NT2/D1 (cell line): ENCODE measurements around the gene PKP4.

Source experiments
- DNase-seq: peaks from one replicate; pipeline ENCODE4 v3.0.0-alpha.2; 2011; ENCODE audit warnings: low read depth, low spot score
- H3K27me3 ChIP-seq: 2 replicates; pipeline ENCODE4 v1.6.0; 2011; ENCODE audit warnings: mild to moderate bottlenecking; ENCODE audit not compliant: insufficient read length, insufficient read depth
- H3K36me3 ChIP-seq: 2 replicates; pipeline ENCODE4 v1.6.1; 2011; ENCODE audit warnings: mild to moderate bottlenecking, low read length, mixed read lengths; ENCODE audit not compliant: insufficient read depth, insufficient read length
- H3K4me1 ChIP-seq: 2 replicates; pipeline ENCODE4 v1.5.1; 2011; ENCODE audit not compliant: insufficient read depth, insufficient read length
- H3K4me3 ChIP-seq: 2 replicates; pipeline ENCODE4 v1.5.1; 2011; ENCODE audit warnings: low read depth; ENCODE audit not compliant: insufficient read length
- H3K9ac ChIP-seq: 2 replicates; pipeline ENCODE4 v1.6.0; 2011; ENCODE audit warnings: low read depth; ENCODE audit not compliant: insufficient read length
- H3K9me3 ChIP-seq: 2 replicates; pipeline ENCODE4 v1.5.1; 2011; ENCODE audit warnings: mild to moderate bottlenecking, low read length; ENCODE audit not compliant: insufficient read depth
- SUZ12 ChIP-seq: IDR thresholded peaks from 2 replicates; pipeline ENCODE4 v1.6.1; 2011; ENCODE audit not compliant: insufficient read length, insufficient read depth; ENCODE audit errors: extremely low read depth
- YY1 ChIP-seq: IDR thresholded peaks from 2 replicates; pipeline ENCODE4 v1.6.1; 2011; ENCODE audit not compliant: insufficient read length, insufficient read depth
- ZNF274 ChIP-seq: IDR thresholded peaks from 2 replicates; pipeline ENCODE4 v1.6.1; 2011; ENCODE audit warnings: mild to moderate bottlenecking, low read depth, low read length

PKP4 gene

DNA sequence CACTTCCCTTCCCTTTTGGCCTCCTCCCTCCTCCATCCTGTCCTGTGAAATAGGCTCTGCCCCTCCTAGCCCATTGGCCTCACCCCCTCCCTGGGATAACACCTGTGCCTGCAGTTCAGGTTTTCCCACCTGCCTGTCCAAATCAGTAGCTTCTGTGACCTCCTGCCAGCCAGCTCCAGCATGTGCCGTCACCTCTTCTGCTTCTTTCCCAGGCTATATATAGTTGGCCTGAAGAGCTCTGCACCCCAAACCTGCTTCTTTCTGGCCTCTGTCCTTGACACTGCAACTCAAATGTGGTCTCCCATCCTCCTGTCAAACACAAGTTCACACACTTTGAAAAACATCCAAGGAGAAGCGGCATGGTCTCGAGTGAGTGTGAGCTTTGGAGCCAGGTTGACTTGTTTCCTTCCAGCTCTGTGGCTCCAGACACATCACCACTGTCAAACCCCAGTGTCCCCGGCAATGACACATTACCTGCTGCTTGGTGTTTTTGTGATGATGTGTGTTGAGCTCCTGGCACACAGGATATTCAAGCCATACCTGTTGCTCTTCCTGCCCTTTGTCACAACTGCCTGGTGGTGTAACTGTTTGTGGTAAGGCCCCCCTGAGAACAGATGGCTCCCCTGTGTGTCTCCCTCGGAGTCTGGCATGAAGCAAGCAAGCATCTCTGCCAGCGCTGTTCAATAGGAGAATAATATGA lies 194.8 kb downstream of the PKP4 start:
- Histone ChIP-seq H3K4me1 (peaks cover 3% of the 10 kb centered on the region), H3K27me3 (no peaks in the 10 kb centered on the region), H3K9ac (no peak overlapping the region), H3K9me3 (no peaks in the 10 kb centered on the region), H3K4me3 (no peak overlapping the region), H3K36me3 (peaks cover 37% of the 10 kb centered on the region)
- DNase-seq, result no peak
- no peak for TF ChIP-seq ZNF274
- TF ChIP-seq YY1, result no peak
- TF ChIP-seq SUZ12, result no peak

DNA sequence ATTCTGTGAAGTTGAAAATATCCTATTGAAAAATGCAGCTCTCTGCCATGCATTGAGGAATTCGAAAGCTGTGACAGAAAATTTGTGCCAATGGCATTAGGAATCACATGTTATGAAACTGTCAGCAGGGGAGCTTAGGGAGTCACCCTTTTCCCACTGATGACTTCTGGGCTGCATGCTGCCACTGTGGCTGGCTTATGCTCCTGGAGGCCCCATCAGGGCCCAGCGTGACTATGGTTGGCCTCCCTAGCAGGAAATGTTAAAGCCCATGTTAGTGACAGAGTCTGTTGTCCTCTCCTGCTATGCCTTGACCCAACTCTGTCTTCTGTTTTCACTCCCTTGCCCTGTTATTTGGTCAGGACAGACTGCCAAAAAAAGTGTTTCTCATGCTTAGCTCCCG lies 198.9 kb downstream of the PKP4 start:
- Histone ChIP-seq H3K9ac (no peak overlapping the region), H3K27me3 (no peaks in the 10 kb centered on the region), H3K36me3 (peaks cover 45% of the 10 kb centered on the region), H3K4me3 (no peak overlapping the region), H3K9me3 (no peaks in the 10 kb centered on the region), H3K4me1 (peaks cover 4% of the 10 kb centered on the region)
- no peak for DNase-seq
- no peak for TF ChIP-seq YY1
- no peak for TF ChIP-seq SUZ12
- TF ChIP-seq ZNF274, result no peak

DNA sequence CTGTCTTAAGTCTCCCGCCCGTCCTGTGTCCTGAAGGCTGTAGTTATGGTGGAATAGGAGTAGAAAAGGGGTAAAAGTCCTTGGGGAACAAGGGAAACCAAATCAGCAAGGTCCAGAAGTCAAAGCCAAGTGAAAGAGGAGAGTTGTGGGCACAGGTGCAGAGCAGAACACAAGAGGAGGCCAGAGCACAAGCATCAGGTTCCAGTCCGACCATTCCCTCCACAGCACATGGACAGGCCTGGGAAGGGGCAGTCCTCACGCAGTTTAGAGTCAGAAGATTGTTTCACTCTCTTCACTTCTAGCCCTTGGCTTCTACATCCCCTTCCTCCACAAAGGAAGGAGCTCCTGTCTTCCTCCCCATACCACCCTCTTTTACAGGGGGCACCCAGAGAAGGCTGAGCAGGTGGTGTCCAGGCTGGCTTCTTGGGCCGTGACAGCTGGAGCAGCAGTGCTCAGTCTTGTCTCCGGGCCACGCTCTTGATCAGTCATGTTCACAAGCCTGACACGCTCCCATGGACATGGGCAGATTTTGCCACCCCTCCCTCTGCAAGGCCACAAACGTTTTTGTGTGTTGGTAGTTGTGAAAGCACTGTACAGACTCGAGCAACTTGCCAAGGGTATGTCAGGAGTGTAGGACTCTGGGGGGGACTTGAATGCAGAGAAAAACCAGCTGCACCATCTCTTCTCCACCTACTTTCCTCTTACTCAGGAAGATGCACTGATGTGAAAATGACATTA lies 199.9 kb downstream of the PKP4 start:
- no peak for TF ChIP-seq ZNF274
- no peak for TF ChIP-seq SUZ12
- no peak for TF ChIP-seq YY1

DNA sequence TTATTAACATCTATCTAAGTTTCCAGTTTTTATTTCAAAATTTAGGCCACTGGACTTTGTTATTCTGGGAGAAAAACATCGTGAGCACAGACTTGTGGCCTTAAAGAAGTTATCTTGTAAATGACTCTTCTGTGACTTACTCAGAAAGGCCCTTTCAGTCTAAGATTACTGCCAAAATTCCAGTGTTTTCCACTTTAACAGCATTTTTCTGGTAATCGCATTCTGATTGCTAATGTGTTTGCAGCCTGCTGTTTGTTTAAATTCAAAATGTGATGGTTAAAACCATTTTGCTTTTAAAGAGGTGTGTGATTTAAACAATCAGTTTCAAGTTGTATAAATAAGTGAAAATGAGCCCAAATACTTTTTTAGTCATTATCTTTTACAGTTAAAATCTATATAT lies 201.6 kb downstream of the PKP4 start:
- DNase-seq, result no peak
- no peaks in the 10 kb centered on the region for H3K9me3 ChIP-seq
- no peak overlapping the region for H3K4me3 ChIP-seq
- no peaks in the 10 kb centered on the region for H3K27me3 ChIP-seq
- H3K4me1 ChIP-seq, result peaks cover 3% of the 10 kb centered on the region
- H3K9ac ChIP-seq, result no peak overlapping the region
- peaks cover 51% of the 10 kb centered on the region for H3K36me3 ChIP-seq
- TF ChIP-seq YY1 (no peak), SUZ12 (no peak), ZNF274 (no peak)

More for the DNA sequence above, 199.9 kb downstream of the PKP4 start:
- Histone ChIP-seq H3K36me3 (peaks cover 45% of the 10 kb centered on the region), H3K27me3 (no peaks in the 10 kb centered on the region), H3K4me1 (peaks cover 3% of the 10 kb centered on the region), H3K9me3 (no peaks in the 10 kb centered on the region), H3K9ac (no peak overlapping the region), H3K4me3 (no peak overlapping the region)
- DNase-seq, result no peak

DNA sequence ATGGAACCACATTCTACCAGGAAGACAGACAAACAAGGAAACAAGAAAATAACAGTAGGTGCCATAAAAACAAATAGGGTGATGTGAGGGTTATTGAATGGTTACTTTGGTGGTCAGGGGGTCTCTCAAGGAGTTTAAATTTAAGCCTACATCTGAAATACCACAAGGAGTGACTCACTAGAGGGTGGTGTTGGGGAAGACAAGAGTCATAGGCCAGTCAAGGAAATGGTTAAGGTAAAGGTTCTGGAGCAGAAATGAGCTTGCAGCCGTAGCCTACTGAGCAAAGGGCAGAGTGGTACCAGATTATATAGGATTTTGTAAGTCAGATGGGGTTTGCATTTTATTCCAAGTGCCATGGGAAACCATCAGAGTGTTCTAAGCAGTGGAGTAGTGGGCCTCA lies 202.7 kb downstream of the PKP4 start:
- Histone ChIP-seq H3K4me3 (no peak overlapping the region), H3K27me3 (no peaks in the 10 kb centered on the region), H3K9me3 (no peaks in the 10 kb centered on the region), H3K9ac (no peak overlapping the region), H3K4me1 (peaks cover 3% of the 10 kb centered on the region), H3K36me3 (peaks cover 61% of the 10 kb centered on the region)
- TF ChIP-seq ZNF274 (no peak), SUZ12 (no peak), YY1 (no peak)
- no peak for DNase-seq

DNA sequence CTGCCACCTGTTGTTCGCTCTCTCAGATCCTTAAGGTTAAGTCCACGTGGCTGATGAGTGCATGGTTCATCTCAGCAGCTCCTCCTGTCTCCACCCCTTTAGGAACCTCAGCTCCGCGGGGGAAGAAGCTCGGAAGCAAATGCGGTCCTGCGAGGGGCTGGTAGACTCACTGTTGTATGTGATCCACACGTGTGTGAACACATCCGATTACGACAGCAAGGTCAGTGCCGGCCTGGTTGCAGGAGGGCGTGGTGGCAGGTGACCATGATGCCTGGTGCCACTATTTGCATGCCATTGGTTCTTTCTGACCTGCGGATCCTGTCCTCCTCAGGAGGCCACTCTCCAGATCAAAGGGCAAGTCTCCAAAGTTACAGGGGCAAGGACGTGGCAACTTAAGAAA lies 204.5 kb downstream of the PKP4 start:
- no peak for DNase-seq
- Histone ChIP-seq H3K4me3 (no peak overlapping the region), H3K36me3 (peaks cover 67% of the 10 kb centered on the region), H3K4me1 (peaks cover 3% of the 10 kb centered on the region), H3K27me3 (no peaks in the 10 kb centered on the region), H3K9me3 (no peaks in the 10 kb centered on the region), H3K9ac (no peak overlapping the region)
- TF ChIP-seq YY1 (no peak), ZNF274 (no peak), SUZ12 (no peak)

DNA sequence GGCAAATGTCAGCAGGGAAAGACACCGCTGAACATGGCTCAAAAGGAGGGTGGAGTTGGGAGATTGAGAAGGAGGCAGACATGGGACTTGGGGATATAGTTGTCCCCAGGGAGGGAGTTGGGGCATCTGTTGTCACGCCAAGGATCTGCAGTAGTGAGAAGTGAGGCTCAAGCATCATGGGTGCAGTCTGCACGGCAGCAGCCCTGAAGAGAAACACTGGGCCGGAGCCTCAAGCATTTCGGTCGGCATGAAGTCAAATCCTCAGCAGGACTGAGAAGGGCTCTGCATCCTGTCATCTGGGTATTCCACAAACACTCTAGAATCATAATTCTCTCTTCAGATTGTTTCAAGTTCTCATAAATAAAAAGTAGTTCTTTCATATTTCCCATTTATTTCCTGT lies 205.7 kb downstream of the PKP4 start:
- peaks cover 3% of the 10 kb centered on the region for H3K4me1 ChIP-seq

More for the DNA sequence above, 205.7 kb downstream of the PKP4 start:
- Histone ChIP-seq H3K36me3 (peaks cover 69% of the 10 kb centered on the region), H3K27me3 (no peaks in the 10 kb centered on the region), H3K9me3 (no peaks in the 10 kb centered on the region), H3K4me3 (no peak overlapping the region), H3K9ac (no peak overlapping the region)
- no peak for DNase-seq
- TF ChIP-seq YY1, result no peak
- no peak for TF ChIP-seq ZNF274
- no peak for TF ChIP-seq SUZ12
